BLaER1 treated with 17β-estradiol and CSF1 and Interleukin-3, amounts not matched to agents 10 nM and 100 nM (cell line): ENCODE measurements around the gene VIPR2.
A peak's percentile ranks its signal among the peaks of the same experiment; 100 is the strongest.

ENCODE experiments used
- H3K27ac ChIP-seq, 11 experiments: shearing (Covaris generic); formaldehyde crosslinking; 2 replicates each; pipeline ENCODE4 v1.8.1; 2022
- H3K27me3 ChIP-seq, 11 experiments: shearing (Covaris generic); formaldehyde crosslinking; 2 replicates each; pipeline ENCODE4 v1.8.1; 2022
- H3K36me3 ChIP-seq, 11 experiments: shearing (Covaris generic); formaldehyde crosslinking; 2 replicates each; pipeline ENCODE4 v1.8.1; 2022
- H3K4me1 ChIP-seq, 10 experiments: shearing (Covaris generic); formaldehyde crosslinking; 2 replicates each; pipeline ENCODE4 v1.8.1; 2022
- H3K4me2 ChIP-seq, 11 experiments: shearing (Covaris generic); formaldehyde crosslinking; 2 replicates each; pipeline ENCODE4 v1.8.1; 2022
- H3K4me3 ChIP-seq, 10 experiments: shearing (Covaris generic); formaldehyde crosslinking; 2 replicates each; pipeline ENCODE4 v1.8.1; 2022
- H3K9ac ChIP-seq, 11 experiments: shearing (Covaris generic); formaldehyde crosslinking; 2 replicates each; pipeline ENCODE4 v1.8.1; 2022
- H3K9me3 ChIP-seq, 11 experiments: shearing (Covaris generic); formaldehyde crosslinking; replicated peaks in 1 of 11; 2 replicates each; pipeline ENCODE4 v1.8.1; 2022
- H4K20me1 ChIP-seq, 11 experiments: shearing (Covaris generic); formaldehyde crosslinking; 2 replicates each; pipeline ENCODE4 v1.8.1; 2022
- Cebpa-rat ChIP-seq, 11 experiments: shearing (Covaris generic); IDR thresholded peaks; 2 replicates each; pipeline ENCODE4 v1.8.1; 2022

Gene VIPR2

DNA sequence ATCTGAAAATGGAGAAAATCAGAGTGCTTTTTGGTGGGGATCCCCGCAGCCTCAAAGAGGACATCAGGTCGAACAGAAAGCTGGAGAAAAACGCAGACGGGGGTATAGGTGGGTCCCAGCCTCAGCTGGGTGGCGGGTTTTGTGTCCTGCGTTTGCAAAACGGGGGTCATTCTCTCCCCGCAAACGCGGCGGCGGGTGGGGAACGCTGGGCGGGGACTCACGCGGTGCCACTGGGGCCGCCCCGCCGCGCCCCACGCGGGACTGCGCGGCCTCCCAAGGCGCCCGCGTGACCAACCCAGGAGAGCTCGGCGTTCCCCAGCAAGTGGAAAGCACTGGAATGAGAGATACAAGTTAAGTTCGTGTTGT is 806 bp upstream of the VIPR2 start:
- peaks cover 0 to 36% (median 17%) of the 10 kb centered on the region in 11 experiments; a peak in 14 of 22 replicates for H4K20me1 ChIP-seq
- peaks cover 0 to 11% (median 7%) of the 10 kb centered on the region in 11 experiments; a peak in 16 of 22 replicates for H3K9me3 ChIP-seq
- no peaks in the 10 kb centered on the region for H3K36me3 ChIP-seq
- peaks cover 9 to 26% (median 21%) of the 10 kb centered on the region in 10 experiments for H3K4me1 ChIP-seq
- TF ChIP-seq Cebpa-rat (IDR thresholded peaks at IDR 0.05) = no peak
- no peak overlapping the region for H3K27ac ChIP-seq
- peaks cover 57 to 72% (median 63%) of the 10 kb centered on the region in 11 experiments for H3K27me3 ChIP-seq
- peak overlapping the region; percentile 38 to 80 (median 57); a peak in 17 of 22 replicates for H3K4me2 ChIP-seq
- peak overlapping the region in 9 of 10 experiments; percentile 24 to 65 (median 46); a peak in 10 of 20 replicates for H3K4me3 ChIP-seq
- no peak overlapping the region for H3K9ac ChIP-seq

DNA sequence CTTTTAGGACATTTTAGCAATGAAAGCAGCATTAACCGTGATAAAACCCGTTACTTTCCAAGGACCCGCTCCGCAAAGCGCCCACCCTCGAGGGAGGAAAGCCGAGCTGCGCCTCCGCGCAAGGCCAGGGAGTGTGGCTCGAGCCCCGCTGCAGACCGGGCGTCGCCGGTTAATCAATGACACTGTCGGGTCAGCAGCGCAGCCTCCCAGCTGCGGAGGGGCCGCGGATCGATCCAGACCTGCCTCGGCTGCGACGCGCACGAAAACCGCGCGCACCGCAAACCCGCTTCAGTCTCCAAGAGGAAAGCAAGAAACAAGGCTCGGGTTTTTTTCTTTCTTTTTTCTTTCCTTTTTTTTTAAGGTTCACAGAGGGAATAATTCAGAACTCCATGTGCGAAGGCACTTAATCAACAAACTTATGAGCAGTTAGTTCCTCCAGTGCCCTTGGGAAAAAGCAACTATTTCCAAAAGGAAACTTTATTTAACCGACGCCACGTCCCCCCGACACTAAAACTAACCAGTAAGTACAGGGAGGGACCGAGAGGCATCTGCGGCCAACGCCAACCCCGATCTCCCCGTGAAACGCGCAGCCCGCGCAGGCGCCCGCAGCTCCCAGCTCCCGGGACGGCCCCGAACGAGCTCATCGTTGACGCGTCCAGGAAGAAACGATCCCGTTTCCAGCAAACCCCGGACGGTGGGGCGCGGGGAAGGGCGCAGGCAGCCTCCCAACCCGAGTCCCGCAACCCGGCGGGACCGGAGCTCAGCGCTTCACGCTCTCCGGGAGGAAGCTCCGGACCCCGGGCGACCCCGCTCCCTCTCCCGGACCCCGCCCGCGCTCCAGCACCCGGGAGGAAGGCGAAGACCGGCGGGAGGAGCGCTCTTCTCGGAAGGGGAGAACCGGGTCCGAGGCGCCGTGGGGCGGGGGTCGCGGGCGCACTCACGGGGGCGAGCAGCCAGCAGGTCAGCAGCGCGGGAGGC is 598 bp downstream of the VIPR2 start:
- Histone ChIP-seq H3K9ac (peak overlapping the region in 9 of 11 experiments; percentile 1 to 62 (median 45); a peak in 14 of 22 replicates), H3K4me2 (peak overlapping the region; percentile 87 to 99 (median 97)), H3K9me3 (peaks cover 0 to 11% (median 7%) of the 10 kb centered on the region in 11 experiments; a peak in 16 of 22 replicates), H3K4me3 (peak overlapping the region; percentile 54 to 73 (median 64)), H3K27ac (no peak overlapping the region), H3K36me3 (no peaks in the 10 kb centered on the region), H4K20me1 (peaks cover 0 to 36% (median 17%) of the 10 kb centered on the region in 11 experiments; a peak in 14 of 22 replicates), H3K4me1 (peaks cover 9 to 14% (median 13%) of the 10 kb centered on the region in 10 experiments; a peak in 19 of 20 replicates), H3K27me3 (peaks cover 57 to 73% (median 67%) of the 10 kb centered on the region in 11 experiments)
- TF ChIP-seq Cebpa-rat (IDR thresholded peaks at IDR 0.05) = no peak

DNA sequence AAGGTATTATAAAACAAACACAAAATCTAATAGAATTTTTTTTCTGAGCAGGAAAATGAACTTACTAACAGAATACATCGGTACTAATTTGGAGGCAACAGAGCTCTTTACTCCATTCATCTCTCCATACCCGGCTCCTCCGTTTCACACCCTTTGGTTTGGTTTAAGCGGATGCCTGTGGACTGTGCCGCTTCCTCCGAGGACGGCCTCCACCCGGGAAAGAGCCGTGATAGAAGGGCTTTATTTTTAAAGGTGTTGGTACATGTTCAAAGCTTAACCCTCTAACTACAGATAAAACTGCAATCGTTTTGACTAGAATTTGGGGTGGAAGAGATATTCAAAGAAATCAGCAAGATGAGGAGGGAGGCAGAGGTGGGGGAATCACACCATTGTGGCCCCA is 1.9 kb downstream of the VIPR2 start:
- peaks cover 9 to 14% (median 13%) of the 10 kb centered on the region in 10 experiments; a peak in 19 of 20 replicates for H3K4me1 ChIP-seq
- no peak overlapping the region for H3K27ac ChIP-seq
- H3K36me3 ChIP-seq = no peaks in the 10 kb centered on the region
- H3K27me3 ChIP-seq = peaks cover 57 to 72% (median 67%) of the 10 kb centered on the region in 11 experiments
- TF ChIP-seq Cebpa-rat (IDR thresholded peaks at IDR 0.05) = no peak
- H4K20me1 ChIP-seq = peaks cover 0 to 36% (median 17%) of the 10 kb centered on the region in 11 experiments; a peak in 14 of 22 replicates
- H3K4me2 ChIP-seq = no peak overlapping the region
- peaks cover 0 to 11% (median 7%) of the 10 kb centered on the region in 11 experiments; a peak in 16 of 22 replicates for H3K9me3 ChIP-seq
- no peak overlapping the region for H3K9ac ChIP-seq
- no peak overlapping the region for H3K4me3 ChIP-seq

DNA sequence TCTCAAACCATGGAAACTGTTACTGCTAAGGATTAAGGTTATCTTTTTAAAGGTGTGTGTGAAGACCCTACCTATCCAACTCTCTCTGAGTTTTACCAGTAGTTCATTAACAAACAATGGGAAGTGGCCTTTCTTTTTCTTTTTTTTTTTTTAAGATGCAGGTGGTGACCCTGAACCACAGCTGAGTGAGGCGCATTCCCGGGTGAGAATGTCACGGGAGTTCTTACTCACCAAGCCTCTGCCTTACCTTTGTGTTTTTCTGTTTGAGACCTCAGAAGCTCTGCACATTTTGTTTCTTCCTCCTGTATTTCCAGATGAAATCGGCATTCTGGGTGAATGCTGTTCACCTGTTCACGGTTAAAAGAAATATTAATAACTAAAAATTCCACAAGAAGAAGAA is 2.5 kb downstream of the VIPR2 start:
- Histone ChIP-seq H3K9me3 (peaks cover 0 to 11% (median 7%) of the 10 kb centered on the region in 11 experiments; a peak in 16 of 22 replicates), H3K4me2 (no peak overlapping the region), H3K4me3 (no peak overlapping the region), H3K27ac (no peak overlapping the region), H3K36me3 (no peaks in the 10 kb centered on the region), H4K20me1 (peaks cover 0 to 36% (median 17%) of the 10 kb centered on the region in 11 experiments; a peak in 14 of 22 replicates), H3K4me1 (peaks cover 9 to 14% (median 13%) of the 10 kb centered on the region in 10 experiments; a peak in 19 of 20 replicates), H3K9ac (no peak overlapping the region), H3K27me3 (peaks cover 57 to 69% (median 66%) of the 10 kb centered on the region in 11 experiments)
- no peak for TF ChIP-seq Cebpa-rat (IDR thresholded peaks at IDR 0.05)

DNA sequence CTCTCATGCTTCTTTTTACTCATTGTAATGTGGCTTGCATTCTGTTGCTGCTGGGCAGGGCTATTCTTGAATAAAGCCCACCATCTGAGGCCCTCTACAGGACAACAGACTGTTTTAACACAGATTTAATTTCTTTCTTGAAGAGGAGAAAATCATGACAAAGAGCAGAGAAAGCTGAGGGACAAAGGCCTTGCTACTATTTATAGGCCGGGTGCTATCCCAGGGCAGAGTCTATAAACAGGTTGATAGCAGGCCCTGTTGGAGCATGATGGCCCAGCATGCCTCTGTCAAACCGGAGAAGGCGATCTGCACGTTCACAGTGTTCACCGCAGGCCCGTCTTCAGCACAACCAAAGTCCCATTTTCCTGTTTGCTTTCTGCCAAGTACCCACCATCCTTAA is 3.0 kb downstream of the VIPR2 start:
- TF ChIP-seq Cebpa-rat (IDR thresholded peaks at IDR 0.05) = no peak
- peaks cover 0 to 11% (median 7%) of the 10 kb centered on the region in 11 experiments; a peak in 16 of 22 replicates for H3K9me3 ChIP-seq
- H3K27me3 ChIP-seq = peaks cover 56 to 67% (median 65%) of the 10 kb centered on the region in 11 experiments
- H3K9ac ChIP-seq = no peak overlapping the region
- peaks cover 9 to 14% (median 13%) of the 10 kb centered on the region in 10 experiments; a peak in 19 of 20 replicates for H3K4me1 ChIP-seq
- no peak overlapping the region for H3K4me2 ChIP-seq
- H3K36me3 ChIP-seq = no peaks in the 10 kb centered on the region
- H3K27ac ChIP-seq = no peak overlapping the region
- H3K4me3 ChIP-seq = no peak overlapping the region
- H4K20me1 ChIP-seq = peaks cover 0 to 36% (median 17%) of the 10 kb centered on the region in 11 experiments; a peak in 14 of 22 replicates

DNA sequence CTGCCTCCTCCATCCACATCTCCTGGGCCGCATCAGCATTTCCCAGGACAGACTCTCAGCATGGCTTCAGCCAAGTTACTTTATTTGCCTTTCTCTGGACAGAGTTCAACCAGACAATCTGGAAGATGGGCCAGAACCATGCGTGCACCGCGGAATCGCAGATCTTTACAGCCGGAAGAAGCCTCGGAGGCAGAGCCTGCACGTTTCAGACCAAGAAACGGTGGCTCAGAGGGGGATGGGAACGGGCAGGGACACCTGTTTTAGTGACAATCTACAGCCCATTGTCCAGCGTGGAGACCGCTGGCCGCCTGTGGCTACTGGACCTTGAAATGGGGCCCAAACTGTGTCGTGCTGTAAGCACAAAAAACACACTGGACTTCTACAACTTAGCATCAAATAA is 3.5 kb downstream of the VIPR2 start:
- peaks cover 0 to 11% (median 7%) of the 10 kb centered on the region in 11 experiments; a peak in 16 of 22 replicates for H3K9me3 ChIP-seq
- no peak overlapping the region for H3K4me2 ChIP-seq
- H4K20me1 ChIP-seq = peaks cover 0 to 36% (median 17%) of the 10 kb centered on the region in 11 experiments; a peak in 14 of 22 replicates
- H3K9ac ChIP-seq = no peak overlapping the region
- H3K27me3 ChIP-seq = peaks cover 51 to 62% (median 60%) of the 10 kb centered on the region in 11 experiments
- H3K36me3 ChIP-seq = no peaks in the 10 kb centered on the region
- TF ChIP-seq Cebpa-rat (IDR thresholded peaks at IDR 0.05) = no peak
- peaks cover 9 to 14% (median 13%) of the 10 kb centered on the region in 10 experiments; a peak in 19 of 20 replicates for H3K4me1 ChIP-seq
- H3K27ac ChIP-seq = no peak overlapping the region
- no peak overlapping the region for H3K4me3 ChIP-seq

DNA sequence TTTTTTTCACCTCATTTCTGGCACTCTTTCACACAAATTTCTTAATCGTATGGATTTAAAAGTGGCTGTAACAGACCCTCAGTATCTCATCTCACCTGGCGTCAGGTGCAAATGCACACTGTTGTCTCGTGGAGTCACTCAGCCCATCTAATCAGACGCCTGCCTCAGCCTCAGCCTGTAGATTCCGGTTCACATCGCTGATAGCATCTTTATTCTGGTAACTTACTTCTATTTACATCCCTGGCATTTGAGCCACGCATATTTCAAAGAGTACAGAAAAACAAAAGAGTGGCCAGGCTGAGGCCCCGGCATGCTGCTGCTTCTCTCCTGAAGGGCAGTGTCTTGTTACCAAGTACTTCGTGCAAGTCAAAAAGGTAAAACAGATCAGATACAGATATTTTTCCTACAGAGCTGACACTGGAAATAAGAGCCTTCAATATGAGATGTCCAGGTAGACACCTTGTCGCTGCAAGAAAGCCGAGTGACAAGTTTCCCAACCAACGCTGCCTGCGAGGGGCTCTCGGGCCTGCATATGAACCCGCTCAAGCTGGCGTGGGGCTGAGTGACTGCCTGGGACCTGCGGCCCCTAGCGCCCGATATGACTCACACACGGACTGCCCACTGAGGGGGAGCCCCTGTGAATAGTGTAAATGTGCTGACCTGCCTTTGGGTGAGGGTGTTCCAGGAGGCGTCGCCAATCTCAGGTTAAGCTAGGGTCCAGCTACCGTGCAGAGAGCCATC is 4.3 kb downstream of the VIPR2 start:
- no peak overlapping the region for H3K4me2 ChIP-seq

DNA sequence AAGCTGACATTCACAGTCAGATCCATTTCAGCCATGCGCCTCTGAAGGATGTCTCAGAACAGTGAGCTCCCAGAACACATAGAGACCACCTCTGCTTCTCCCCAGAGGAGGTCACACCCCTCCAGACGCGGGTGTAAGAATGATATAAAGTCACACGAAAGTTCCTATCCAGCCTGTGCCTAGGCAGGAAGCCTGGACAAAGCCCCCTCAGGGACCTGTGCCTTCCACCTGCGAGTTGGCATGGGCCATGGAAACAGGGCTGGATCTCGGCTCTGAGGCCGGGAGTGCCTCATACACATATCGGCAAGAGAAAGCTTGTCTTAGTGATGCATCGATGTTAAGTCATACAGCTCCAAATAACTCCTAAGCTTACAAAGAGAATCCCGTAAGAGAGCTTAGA is 5.0 kb downstream of the VIPR2 start:
- no peaks in the 10 kb centered on the region for H3K9me3 ChIP-seq
- TF ChIP-seq Cebpa-rat (IDR thresholded peaks at IDR 0.05) = no peak
- H3K4me2 ChIP-seq = no peak overlapping the region
- peaks cover 0 to 30% (median 17%) of the 10 kb centered on the region in 11 experiments; a peak in 14 of 22 replicates for H4K20me1 ChIP-seq
- no peaks in the 10 kb centered on the region for H3K36me3 ChIP-seq
- H3K4me3 ChIP-seq = no peak overlapping the region
- no peak overlapping the region for H3K27ac ChIP-seq
- H3K4me1 ChIP-seq = peaks cover 9 to 14% (median 13%) of the 10 kb centered on the region in 10 experiments; a peak in 19 of 20 replicates
- H3K27me3 ChIP-seq = peaks cover 36 to 47% (median 45%) of the 10 kb centered on the region in 11 experiments
- H3K9ac ChIP-seq = no peak overlapping the region

More for the DNA sequence above, 4.3 kb downstream of the VIPR2 start:
- peaks cover 0 to 3% (median 3%) of the 10 kb centered on the region in 11 experiments; a peak in 16 of 22 replicates for H3K9me3 ChIP-seq
- H3K36me3 ChIP-seq = no peaks in the 10 kb centered on the region
- TF ChIP-seq Cebpa-rat (IDR thresholded peaks at IDR 0.05) = no peak
- H4K20me1 ChIP-seq = peaks cover 0 to 34% (median 17%) of the 10 kb centered on the region in 11 experiments; a peak in 14 of 22 replicates
- H3K4me3 ChIP-seq = no peak overlapping the region
- H3K4me1 ChIP-seq = peaks cover 9 to 14% (median 13%) of the 10 kb centered on the region in 10 experiments; a peak in 19 of 20 replicates
- peaks cover 43 to 54% (median 52%) of the 10 kb centered on the region in 11 experiments for H3K27me3 ChIP-seq
- H3K9ac ChIP-seq = no peak overlapping the region
- H3K27ac ChIP-seq = no peak overlapping the region
